ENCODE results near the gene PRADC1.

GRCh38 chr2:73233932-73234832 lies 1.1 kb upstream of the PRADC1 start, which contains the start of gene CCT7:
- TF ChIP-seq CTCF (IDR thresholded peaks at IDR 0.05) (no peak), POLR2A (IDR thresholded peaks at IDR 0.05; ENCODE audit: low read depth) (peak; percentile 77), EP300 (IDR thresholded peaks at IDR 0.05) (no peak)

Data from esophagus muscularis mucosa (tissue), 4 donors.